ENCODE measurements around the gene ABCC10.
A peak's percentile ranks its signal among the peaks of the same experiment; 100 is the strongest.
"Not testable (repeated sequence)": the region's sequence is repeated elsewhere in the genome, so short reads cannot be mapped to it uniquely, and the experiment has no call there.

Gene ABCC10

GRCh38 chr6:43427406-43428111 is at the start of gene ABCC10:
TSS of gene ABCC10 (plus strand) at chr6:43427541. CDS start at chr6:43427979, 438 bp downstream.
- DNase-seq = peak; percentile 89 to 90

- DNase-seq = no peak
Observed at GRCh38 chr6:43377710-43378229, 49.6 kb upstream of the ABCC10 start.

- DNase-seq = no peak
Observed at GRCh38 chr6:43378631-43379030, 48.7 kb upstream of the ABCC10 start.

GRCh38 chr6:43380858-43381257 is 46.5 kb upstream of the ABCC10 start:
- not testable (repeated sequence) for DNase-seq

GRCh38 chr6:43383021-43383667 is 44.2 kb upstream of the ABCC10 start:
- peak in 1 of 2 donors; percentile 27 for DNase-seq

GRCh38 chr6:43386492-43386891 is 40.8 kb upstream of the ABCC10 start:
- DNase-seq = peak in 1 of 2 donors; percentile 17

- no peak for DNase-seq
Observed at GRCh38 chr6:43389730-43390295, 37.5 kb upstream of the ABCC10 start.

GRCh38 chr6:43390753-43391439 is 36.4 kb upstream of the ABCC10 start:
- not testable (repeated sequence) for DNase-seq

GRCh38 chr6:43391440-43392031 is 35.8 kb upstream of the ABCC10 start:
- DNase-seq = no peak

GRCh38 chr6:43393133-43393532 is 34.2 kb upstream of the ABCC10 start:
- DNase-seq = not testable (repeated sequence)

- no peak for DNase-seq
Observed at GRCh38 chr6:43393602-43394001, 33.7 kb upstream of the ABCC10 start.

GRCh38 chr6:43394982-43395381 is 32.4 kb upstream of the ABCC10 start:
- DNase-seq = no peak

GRCh38 chr6:43395776-43396175 is 31.6 kb upstream of the ABCC10 start:
- peak in 1 of 2 donors; percentile 9 for DNase-seq

GRCh38 chr6:43396408-43397149 is 30.8 kb upstream of the ABCC10 start:
- DNase-seq = no peak

GRCh38 chr6:43399932-43400487 is 27.3 kb upstream of the ABCC10 start:
- DNase-seq = no peak

GRCh38 chr6:43401730-43402129 is 25.6 kb upstream of the ABCC10 start:
- DNase-seq = no peak

GRCh38 chr6:43402820-43403219 is 24.5 kb upstream of the ABCC10 start:
- DNase-seq = no peak

- DNase-seq = no peak
Observed at GRCh38 chr6:43405354-43405753, 22.0 kb upstream of the ABCC10 start.

GRCh38 chr6:43407296-43407695 is 20.0 kb upstream of the ABCC10 start:
- DNase-seq = no peak

GRCh38 chr6:43408259-43408658 is 19.1 kb upstream of the ABCC10 start:
- DNase-seq = no peak

GRCh38 chr6:43410776-43411175 is 16.6 kb upstream of the ABCC10 start:
- not testable (repeated sequence) for DNase-seq

- DNase-seq = no peak
Observed at GRCh38 chr6:43412541-43412940, 14.8 kb upstream of the ABCC10 start.

Measured in hippocampal formation (tissue), 2 donors.